Activated CD8-positive, alpha-beta memory T cell treated with anti-CD3 and anti-CD28 coated beads, Interleukin-2, amount 50 U/mL, for 1 hour (primary cell): ENCODE data around the gene KRT37.
"Not testable (repeated sequence)": the region's sequence is repeated elsewhere in the genome, so short reads cannot be mapped to it uniquely, and the experiment has no call there.

Experiments
- DNase-seq: peaks from one replicate; pipeline ENCODE4 v3.0.0-alpha.2; 2020; ENCODE audit errors: extremely low read depth

KRT37 gene

GRCh38 chr17:41404024-41404671 lies 20.2 kb downstream of the KRT37 start:
- DNase-seq, result no peak

DNA sequence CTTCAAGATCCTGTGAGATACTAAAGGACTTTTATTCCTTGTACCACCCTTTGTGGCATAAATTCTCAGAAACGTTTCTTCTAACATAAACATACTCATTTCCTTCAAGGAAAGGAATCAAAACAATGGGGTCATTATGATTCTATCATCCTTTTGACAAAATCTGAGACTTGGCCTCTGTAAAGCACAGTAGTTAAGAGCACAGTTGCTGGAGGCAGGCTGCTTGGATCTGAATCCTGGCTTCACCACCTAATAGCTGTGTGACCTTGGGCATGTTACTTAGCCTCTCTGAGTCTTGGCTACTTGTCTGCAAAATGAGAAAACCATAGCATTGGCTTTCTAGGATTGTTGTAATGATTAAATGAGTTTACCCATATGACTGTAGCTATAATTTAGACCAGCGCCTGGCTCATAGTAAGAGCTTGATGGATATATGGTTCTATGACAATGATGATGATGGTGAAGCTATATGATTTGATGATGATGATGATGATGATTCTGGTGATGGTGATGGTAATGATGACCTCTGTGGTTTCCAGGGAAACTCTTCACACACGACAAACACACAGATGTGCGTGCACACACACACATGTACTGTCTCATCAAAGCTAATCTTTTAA lies 20.9 kb downstream of the KRT37 start:
- no peak for DNase-seq

GRCh38 chr17:41402161-41402560 lies 22.2 kb downstream of the KRT37 start:
- DNase-seq, result no peak

DNA sequence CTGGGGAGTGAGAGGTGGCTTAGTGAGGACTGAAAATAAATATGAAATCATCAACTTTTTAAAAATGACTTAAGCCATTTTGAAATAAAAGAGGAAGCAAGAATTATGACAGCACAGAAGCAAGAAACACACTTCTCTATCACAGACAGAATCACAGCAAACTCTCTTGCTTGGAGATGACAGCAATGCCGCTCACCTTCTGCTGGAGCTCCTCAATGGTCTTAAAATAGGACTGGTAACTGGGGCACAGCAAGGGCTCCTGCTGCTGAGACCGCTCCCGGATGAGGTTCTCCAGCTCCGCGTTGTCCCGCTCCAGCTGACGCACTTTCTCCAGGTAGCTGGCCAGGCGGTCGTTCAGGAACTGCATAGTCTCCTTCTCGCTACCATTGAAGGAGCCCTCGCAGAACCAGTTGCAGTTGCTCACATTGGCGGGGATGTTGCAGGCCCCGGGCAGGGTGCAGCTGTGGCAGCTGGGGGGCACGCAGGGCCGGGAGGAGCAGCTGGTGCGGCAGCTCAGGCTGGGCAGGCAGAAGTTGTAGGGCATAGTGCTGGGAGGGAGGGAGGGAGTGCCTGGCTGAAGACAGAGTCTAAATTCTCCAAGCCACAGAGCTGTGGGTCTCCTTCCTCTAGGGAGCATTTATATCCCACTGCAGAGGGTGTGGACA lies 27.3 kb downstream of the KRT37 start, which contains the start of gene KRT31:
Gene KRT31, minus strand, starts transcription at position 613 of the 665 bp plus-strand sequence. Its CDS starts 69 bp downstream, at position 544.
- no peak for DNase-seq

- no peak for DNase-seq
Measured at GRCh38 chr17:41396340-41396739, 28.0 kb downstream of the KRT37 start.

DNA sequence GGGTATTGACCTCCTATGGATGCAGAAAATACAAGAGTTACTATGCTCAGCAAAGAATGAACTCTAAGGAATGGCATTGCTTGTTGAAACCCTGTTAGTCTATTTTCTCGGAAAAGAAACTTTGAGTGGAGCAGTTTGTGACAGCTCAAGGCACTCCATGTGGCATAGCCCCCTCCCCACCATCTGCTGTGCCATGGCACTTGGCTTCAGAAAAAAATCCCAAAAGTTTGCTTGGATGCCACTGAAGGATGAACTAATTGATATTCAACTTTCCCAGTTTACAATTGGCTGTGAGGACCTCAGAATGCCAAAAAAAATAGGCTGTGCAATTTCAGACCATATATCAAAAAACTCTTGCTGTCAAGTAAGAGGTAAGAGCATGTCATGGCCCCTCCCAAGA lies 28.8 kb downstream of the KRT37 start:
- DNase-seq, result no peak

- DNase-seq, result not testable (repeated sequence)
Measured at GRCh38 chr17:41395044-41395443, 29.3 kb downstream of the KRT37 start.

DNA sequence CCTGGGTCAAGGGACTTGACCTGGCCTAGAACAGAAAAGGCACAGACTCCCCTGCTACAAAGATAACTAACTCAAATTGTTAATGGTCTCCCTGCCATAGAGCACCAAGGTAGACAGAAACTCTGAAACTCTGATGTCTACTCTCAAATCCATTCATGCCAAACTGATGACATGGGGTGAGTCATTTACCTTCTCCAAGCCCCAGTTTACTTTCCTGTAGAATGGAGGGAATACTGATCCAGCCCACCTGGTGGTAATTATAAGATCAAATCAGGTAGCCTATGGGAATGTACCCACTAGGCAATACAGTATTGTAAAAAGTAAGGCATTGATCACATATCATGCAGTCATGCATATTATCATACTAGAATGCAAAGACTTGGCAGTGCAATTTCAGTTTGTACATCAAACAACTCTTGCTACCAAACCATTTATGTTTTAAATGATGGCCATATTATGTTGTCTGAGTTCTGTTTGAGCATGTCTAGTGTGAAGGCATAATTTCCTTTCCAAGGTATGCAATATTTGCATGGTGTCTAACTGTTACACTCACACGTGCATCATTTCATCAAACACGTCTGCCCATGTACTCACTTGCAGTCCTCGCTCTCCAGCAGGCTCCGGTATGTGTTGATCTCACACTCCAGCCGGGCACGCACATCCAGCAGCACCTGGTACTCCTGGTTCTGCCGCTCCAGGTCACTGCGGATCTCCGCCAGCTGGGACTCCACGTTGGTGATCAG lies 30.0 kb downstream of the KRT37 start:
- DNase-seq, result no peak

DNA sequence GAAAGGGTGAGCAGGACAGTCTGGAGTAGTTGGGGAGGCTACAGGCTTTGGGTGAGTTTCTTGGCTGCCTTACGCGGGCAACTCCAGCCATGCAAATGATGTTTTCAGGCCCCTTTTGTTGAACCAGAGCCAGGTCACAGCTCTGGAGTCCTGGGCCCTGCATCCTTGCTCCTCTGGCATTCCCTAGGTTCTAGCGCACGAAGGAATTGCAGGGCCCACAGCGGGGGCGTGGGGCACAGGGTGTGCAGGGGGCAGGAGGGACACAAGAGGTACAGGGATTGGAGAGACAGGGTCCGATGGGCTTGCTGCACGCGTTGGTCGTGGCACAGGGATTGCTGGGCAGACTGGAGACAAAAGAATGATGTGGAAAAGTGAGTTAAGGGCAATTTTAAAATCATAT lies 30.6 kb downstream of the KRT37 start:
- no peak for DNase-seq

DNA sequence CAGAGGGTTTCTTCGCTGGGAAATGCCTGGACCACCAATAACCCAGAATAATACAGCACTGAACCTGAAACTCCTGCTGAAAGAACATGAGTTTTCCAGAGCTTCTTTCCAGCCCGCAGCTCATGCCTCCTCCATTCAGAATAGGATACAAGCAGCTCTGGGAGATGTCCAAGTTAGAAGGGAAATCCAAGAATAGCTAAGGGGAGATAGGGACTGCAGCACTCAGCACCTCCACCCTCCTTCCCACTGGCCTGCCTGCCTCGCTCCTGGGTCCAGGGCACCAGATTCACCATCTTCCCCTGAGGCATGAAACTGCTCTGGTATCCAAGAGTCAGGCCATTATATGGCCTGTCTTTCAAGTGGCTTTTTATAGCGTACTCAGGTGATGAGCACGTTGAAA lies 31.1 kb downstream of the KRT37 start:
- no peak for DNase-seq

DNA sequence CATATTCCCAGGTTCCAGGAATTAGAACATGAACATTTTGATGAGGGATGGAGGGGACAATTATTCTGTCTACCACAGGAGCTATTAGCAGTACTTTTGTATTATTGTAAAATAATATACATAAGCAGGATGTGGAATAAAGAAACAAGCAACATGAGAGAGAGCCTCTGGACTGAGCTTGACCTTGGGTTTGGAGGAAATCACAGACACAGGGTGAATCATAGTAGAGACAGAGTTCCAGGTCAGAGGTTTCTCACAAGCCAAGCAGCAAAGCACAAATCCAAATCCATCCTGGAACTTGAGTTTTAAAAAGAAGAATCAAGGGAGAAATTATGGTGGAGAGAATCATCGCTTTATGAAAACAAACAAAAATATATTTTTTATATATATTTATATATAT lies 32.1 kb downstream of the KRT37 start:
- no peak for DNase-seq

DNA sequence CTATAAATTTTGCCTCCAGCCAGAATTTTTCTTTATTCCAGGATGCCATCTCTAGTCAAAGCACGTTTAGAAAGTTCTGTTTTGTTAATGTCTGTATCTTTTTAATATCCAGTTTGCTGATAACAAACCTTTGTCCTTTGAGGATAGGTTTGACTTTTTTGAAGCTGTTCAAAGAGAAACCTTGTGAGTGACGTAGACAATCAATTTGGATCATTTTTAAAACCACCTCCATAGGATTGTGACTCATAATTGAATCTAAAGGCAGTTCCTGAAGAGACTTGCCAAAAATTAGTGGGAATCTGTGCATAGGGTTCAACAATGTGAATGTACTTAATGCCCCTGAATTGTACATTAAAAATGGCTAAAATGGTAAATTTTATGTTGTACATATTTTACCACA lies 32.9 kb downstream of the KRT37 start:
- no peak for DNase-seq

GRCh38 chr17:41390411-41390938 lies 33.9 kb downstream of the KRT37 start:
- DNase-seq, result no peak

GRCh38 chr17:41387670-41388069 lies 36.7 kb downstream of the KRT37 start:
- no peak for DNase-seq

GRCh38 chr17:41386227-41386626 lies 38.2 kb downstream of the KRT37 start:
- no peak for DNase-seq

- no peak for DNase-seq
Measured at GRCh38 chr17:41383690-41384089, 40.7 kb downstream of the KRT37 start.

DNA sequence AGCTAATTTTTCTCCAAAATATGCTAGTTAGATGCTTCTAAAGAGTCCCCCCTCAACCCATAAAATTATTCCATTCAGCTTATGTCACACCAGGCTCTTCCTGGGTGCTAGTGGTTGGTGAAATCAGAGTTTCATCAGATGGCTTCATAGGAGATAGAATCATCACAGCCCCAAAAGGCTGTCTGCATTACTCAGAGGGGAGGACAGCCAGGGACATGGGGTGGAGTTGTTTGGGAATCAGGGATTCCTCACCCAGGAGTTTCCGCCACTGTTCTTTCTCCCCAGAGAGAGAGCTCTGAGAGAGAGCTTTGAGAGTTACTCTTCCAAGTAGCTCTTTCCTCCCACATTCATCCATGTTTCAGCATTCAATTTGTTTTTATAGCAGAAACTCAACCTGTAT lies 42.0 kb downstream of the KRT37 start:
- DNase-seq, result no peak

- DNase-seq, result not testable (repeated sequence)
Measured at GRCh38 chr17:41381943-41382342, 42.4 kb downstream of the KRT37 start, which contains the start of gene KRT34. KRT34 (minus strand) TSS chr17:41382306; CDS start chr17:41382246, 60 bp downstream.

DNA sequence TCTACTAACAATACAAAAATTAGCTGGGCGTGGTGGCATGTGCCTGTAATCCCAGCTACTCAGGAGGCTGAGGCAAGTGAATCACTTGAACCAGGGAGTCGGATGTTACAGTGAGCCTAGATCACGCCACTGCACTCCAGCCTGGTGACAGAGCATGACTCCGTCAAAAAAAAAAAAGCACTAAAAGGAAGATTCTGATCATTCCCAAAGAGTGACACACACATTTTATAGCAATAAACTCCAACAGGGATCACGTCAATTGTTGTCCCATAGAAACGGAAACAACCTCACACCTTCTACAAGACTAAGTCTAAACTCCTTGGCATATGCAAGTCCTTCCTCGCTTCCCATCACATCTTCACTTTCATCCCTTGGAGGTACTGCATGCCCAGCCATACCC lies 44.3 kb downstream of the KRT37 start:
- not testable (repeated sequence) for DNase-seq

DNA sequence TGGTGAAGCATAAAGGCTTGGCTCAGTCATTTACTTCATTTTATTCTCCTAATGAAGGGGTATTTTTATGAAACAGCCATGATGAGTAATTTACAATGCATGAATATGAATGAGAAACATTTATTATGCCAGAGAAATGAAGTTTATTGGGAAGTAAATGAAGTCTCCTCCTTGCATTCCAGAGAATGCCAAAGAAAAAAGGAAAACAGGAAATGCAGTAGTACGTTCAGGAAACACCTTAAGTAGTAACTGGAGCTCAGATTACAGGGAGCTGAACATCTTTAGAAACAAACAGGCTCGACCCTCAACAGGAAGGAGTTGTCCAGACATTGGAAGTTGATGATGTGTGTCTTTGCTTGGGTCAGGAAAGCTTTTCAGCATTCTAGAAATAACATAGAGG lies 46.8 kb downstream of the KRT37 start:
- DNase-seq, result no peak
